GM06990 (cell line): ENCODE measurements around the gene MYO16.

Experiments
- DNase-seq: peaks from one replicate; pipeline ENCODE4 v3.0.0-alpha.2; 2011; ENCODE audit not compliant: insufficient read length; ENCODE audit errors: extremely low read depth
- H3K27me3 ChIP-seq: replicated peaks from 2 replicates; pipeline ENCODE4 v1.6.0; 2011; ENCODE audit warnings: low read length; ENCODE audit not compliant: control insufficient read depth, insufficient read depth
- H3K36me3 ChIP-seq: 2 replicates; pipeline ENCODE4 v1.5.1; 2011; ENCODE audit warnings: low read length; ENCODE audit not compliant: control insufficient read depth, insufficient read depth
- H3K4me3 ChIP-seq: replicated peaks from 2 replicates; pipeline ENCODE4 v1.5.1; 2011; ENCODE audit warnings: low read depth, mild to moderate bottlenecking, control low read depth, low read length
- CTCF ChIP-seq: IDR thresholded peaks from 2 replicates; pipeline ENCODE4 v1.5.1; 2011; ENCODE audit warnings: low read length, control low read depth, mild to moderate bottlenecking, inconsistent platforms; ENCODE audit not compliant: insufficient read depth, poor library complexity, severe bottlenecking

MYO16 gene

GRCh38 chr13:109182777-109183465, 553.5 kb downstream of the MYO16 start:
- TF ChIP-seq CTCF, result no peak
- Histone ChIP-seq H3K36me3 (no peaks in the 10 kb centered on the region), H3K4me3 (no peak overlapping the region), H3K27me3 (no peaks in the 10 kb centered on the region)
- no peak for DNase-seq

- H3K27me3 ChIP-seq, result no peaks in the 10 kb centered on the region
- no peak for DNase-seq
- no peaks in the 10 kb centered on the region for H3K36me3 ChIP-seq
These were observed 562.0 kb downstream of the MYO16 start for GRCh38 chr13:109191413-109191812.

GRCh38 chr13:109192306-109192705, 562.9 kb downstream of the MYO16 start:
- H3K36me3 ChIP-seq, result no peaks in the 10 kb centered on the region
- no peak for TF ChIP-seq CTCF
- no peak for DNase-seq
- H3K27me3 ChIP-seq, result no peaks in the 10 kb centered on the region
- no peak overlapping the region for H3K4me3 ChIP-seq

More at GRCh38 chr13:109191413-109191812, 562.0 kb downstream of the MYO16 start:
- no peak for TF ChIP-seq CTCF
- H3K4me3 ChIP-seq, result no peak overlapping the region

- Histone ChIP-seq H3K36me3 (no peaks in the 10 kb centered on the region), H3K4me3 (no peak overlapping the region), H3K27me3 (no peaks in the 10 kb centered on the region)
- no peak for DNase-seq
- no peak for TF ChIP-seq CTCF
These were observed 567.5 kb downstream of the MYO16 start for GRCh38 chr13:109196948-109197347.

GRCh38 chr13:109198585-109198984, 569.2 kb downstream of the MYO16 start:
- no peak overlapping the region for H3K4me3 ChIP-seq
- no peak for TF ChIP-seq CTCF
- H3K36me3 ChIP-seq, result no peaks in the 10 kb centered on the region
- no peak for DNase-seq
- H3K27me3 ChIP-seq, result no peaks in the 10 kb centered on the region

GRCh38 chr13:109199280-109199679, 569.9 kb downstream of the MYO16 start:
- Histone ChIP-seq H3K4me3 (no peak overlapping the region), H3K36me3 (no peaks in the 10 kb centered on the region), H3K27me3 (no peaks in the 10 kb centered on the region)
- DNase-seq, result no peak
- TF ChIP-seq CTCF, result no peak
